AG04449 (cell line): ENCODE data around the gene PSMD11.

Source experiments
- CTCF ChIA-PET: fragments of 350-600 bp; formaldehyde crosslinking; extraction: SDS; loops from one replicate; lab custom pipeline; 2021; ENCODE audit warnings: antibody characterized with exemption; lab: Yijun Ruan, JAX
- POLR2A ChIA-PET: fragments of 400-600, 350-600 bp; formaldehyde crosslinking; extraction: SDS; loops from one replicate; lab custom pipeline; 2020; ENCODE audit warnings: antibody characterized with exemption, inconsistent platforms; lab: Yijun Ruan, JAX
- DNase-seq: peaks from one replicate; pipeline ENCODE4 v3.0.0-alpha.2; 2010; ENCODE audit warnings: low read depth, low spot score
- H3K4me3 ChIP-seq: 2 replicates; pipeline ENCODE4 v1.5.1; 2011; ENCODE audit warnings: low read depth, mild to moderate bottlenecking, control low read depth, low read length
- CTCF ChIP-seq: IDR thresholded peaks from one replicate; pipeline ENCODE4 v1.5.1; 2011; ENCODE audit warnings: mild to moderate bottlenecking, moderate library complexity, low read length, control low read depth, inconsistent platforms; ENCODE audit not compliant: insufficient read depth; ENCODE audit errors: missing control alignments

The PSMD11 gene

DNA sequence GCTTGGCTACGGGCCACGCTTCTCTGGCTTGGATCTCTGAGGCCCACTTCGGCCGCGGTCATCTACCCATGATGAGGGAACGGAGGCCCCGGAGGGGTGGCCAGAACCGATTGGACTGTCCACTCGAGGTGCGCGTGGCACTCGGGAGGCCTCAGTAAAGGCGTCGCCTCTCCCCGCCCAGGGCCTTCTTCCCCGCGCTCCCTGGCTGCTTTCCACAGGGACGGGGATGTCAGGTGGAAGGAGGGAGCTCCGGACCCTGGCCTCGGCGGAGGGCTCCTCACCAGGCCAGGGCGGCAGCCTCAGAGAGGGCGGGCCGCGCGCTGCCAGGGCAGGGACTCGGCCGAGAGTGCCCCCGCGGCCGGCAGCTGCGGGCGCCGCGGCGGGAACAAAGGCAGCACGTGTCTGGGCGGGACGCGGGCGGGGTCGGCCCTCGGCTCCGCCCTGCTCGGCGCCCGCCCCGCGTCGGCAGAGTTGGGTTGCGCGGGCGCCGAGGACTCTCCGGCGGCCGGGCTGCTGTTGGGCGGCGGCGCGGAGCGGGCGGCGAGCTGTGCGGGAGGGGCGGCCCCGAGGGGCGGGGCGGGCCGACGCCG is 41.9 kb downstream of the PSMD11 start:
- POLR2A ChIA-PET, result interaction anchor here (2.2 kb wide), 1 partner anchor 10 kb away, joined by 11 read pairs; no protein-coding TSS in a partner anchor
- CTCF ChIA-PET, result interaction anchor here (1.0 to 7.8 kb wide), 11 partner anchors 10 to 284 kb away, joined by 3 to 117 read pairs (median 5); partner anchors contain the start of gene PSMD11
- H3K4me3 ChIP-seq, result peak overlapping the region; percentile 62
- TF ChIP-seq CTCF, result no peak
- no peak for DNase-seq

DNA sequence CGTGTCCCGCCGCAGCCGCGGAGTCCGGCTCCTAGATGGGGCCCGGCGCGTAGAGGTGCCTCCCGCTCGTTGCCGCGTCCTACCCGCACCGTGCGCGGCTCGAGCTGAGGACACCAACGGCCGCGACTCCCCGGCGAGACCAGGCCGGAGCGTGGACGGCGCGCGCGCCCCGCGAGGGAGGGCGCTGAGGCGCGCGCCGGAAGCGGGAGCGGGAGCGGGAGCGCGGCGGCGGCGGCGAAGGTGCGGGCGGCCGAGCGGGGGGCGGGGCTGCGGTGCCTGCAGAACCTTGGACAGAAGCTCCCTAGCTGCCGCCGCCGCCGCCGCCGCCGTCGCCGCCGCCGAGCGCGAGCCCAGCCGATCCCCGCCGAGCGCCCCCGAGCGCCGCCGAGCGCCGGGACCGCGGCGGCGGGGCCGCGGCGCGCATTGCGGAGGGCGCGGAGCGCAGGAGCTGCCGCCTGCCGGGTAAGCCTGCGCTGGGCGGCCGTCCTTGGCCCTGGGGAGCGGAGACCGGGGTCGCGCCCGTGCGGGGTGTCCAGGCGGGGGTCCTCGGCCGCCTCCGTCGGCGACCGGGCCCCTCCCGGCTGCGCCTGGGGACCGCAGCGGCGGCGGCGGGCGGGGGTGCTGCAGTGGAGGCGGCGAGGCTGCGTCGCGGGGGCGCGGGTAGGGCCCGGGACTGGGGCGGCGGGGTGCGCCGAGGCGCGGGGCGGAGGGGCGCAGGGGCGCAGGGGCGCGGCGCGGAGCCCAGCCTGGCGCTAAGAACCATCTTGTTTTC is 42.6 kb downstream of the PSMD11 start, which contains the start of gene CDK5R1:
CDK5R1 (plus strand) TSS at position 293 of the 772 bp plus-strand sequence. CDS start 628 bp downstream, outside the sequence.
- peak within 1 kb of the TSS; percentile 62 for H3K4me3 ChIP-seq
- POLR2A ChIA-PET, result interaction anchor here (0.5 to 2.2 kb wide), 2 partner anchors 9 to 408 kb away, joined by 3 to 11 read pairs; no protein-coding TSS in a partner anchor
- no peak for DNase-seq
- no peak for TF ChIP-seq CTCF
- CTCF ChIA-PET, result interaction anchor here (0.8 to 7.8 kb wide), 14 partner anchors 8 to 284 kb away, joined by 3 to 117 read pairs (median 4); partner anchors contain the start of gene PSMD11

DNA sequence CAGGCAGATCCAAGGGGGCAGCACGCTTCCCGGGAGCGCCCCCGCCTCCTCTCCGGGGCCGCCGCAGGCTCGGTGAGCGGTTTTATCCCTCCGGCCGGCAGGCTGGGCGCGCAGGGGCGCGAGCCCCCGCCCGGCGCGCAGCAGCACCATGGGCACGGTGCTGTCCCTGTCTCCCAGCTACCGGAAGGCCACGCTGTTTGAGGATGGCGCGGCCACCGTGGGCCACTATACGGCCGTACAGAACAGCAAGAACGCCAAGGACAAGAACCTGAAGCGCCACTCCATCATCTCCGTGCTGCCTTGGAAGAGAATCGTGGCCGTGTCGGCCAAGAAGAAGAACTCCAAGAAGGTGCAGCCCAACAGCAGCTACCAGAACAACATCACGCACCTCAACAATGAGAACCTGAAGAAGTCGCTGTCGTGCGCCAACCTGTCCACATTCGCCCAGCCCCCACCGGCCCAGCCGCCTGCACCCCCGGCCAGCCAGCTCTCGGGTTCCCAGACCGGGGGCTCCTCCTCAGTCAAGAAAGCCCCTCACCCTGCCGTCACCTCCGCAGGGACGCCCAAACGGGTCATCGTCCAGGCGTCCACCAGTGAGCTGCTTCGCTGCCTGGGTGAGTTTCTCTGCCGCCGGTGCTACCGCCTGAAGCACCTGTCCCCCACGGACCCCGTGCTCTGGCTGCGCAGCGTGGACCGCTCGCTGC is 43.3 kb downstream of the PSMD11 start:
- no peak for DNase-seq
- POLR2A ChIA-PET, result interaction anchor here (0.5 to 2.2 kb wide), 2 partner anchors 9 to 407 kb away, joined by 3 to 11 read pairs; no protein-coding TSS in a partner anchor

GRCh38 chr17:32488177-32488542 is 43.9 kb downstream of the PSMD11 start:
- no peak for DNase-seq
- TF ChIP-seq CTCF, result no peak
- POLR2A ChIA-PET, result interaction anchor here (2.2 kb wide), 1 partner anchor 8 kb away, joined by 11 read pairs; no protein-coding TSS in a partner anchor
- CTCF ChIA-PET, result interaction anchor here (0.8 to 7.8 kb wide), 6 partner anchors 17 to 269 kb away, joined by 3 to 117 read pairs (median 6); partner anchors contain the start of gene PSMD11
- H3K4me3 ChIP-seq, result no peak overlapping the region; the same call in 1 of the 2 replicates

More for the DNA sequence above, 43.3 kb downstream of the PSMD11 start:
- H3K4me3 ChIP-seq, result peak overlapping the region; percentile 60
- CTCF ChIA-PET, result interaction anchor here (0.8 to 7.8 kb wide), 12 partner anchors 9 to 269 kb away, joined by 3 to 117 read pairs (median 4); partner anchors contain the start of gene PSMD11
- no peak for TF ChIP-seq CTCF

DNA sequence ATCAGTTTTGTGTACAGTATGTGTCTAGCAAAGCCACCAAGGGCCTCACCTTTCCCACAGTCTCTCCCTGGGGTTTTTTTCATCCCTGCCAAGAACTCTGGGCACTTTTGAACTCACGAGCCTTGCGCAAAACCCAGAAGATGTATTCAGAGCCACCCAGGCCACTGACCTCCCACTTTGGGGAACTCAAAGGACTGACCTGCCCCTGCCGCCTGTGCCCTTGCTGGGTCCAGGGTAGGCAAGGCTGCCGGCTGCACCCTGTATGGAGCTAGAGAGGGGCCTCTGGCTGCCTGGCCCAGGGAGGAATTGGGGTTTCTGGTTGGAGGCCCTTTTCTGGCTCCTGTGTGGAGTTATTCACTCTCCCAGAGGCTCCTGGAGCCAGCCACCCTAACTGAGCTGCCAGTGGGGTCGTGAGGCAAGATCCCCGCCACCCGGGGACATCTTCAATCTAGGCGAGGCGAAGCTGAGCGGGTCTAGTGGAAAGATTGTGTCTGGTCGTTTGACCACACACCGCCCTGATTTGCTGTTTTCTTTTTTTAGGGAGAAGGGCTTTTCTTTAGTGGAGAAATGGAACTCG is 44.4 kb downstream of the PSMD11 start:
- no peak overlapping the region for H3K4me3 ChIP-seq
- no peak for TF ChIP-seq CTCF
- DNase-seq, result no peak
- POLR2A ChIA-PET, result no interaction called here
- CTCF ChIA-PET, result interaction anchor here (1.6 to 7.8 kb wide), 4 partner anchors 25 to 268 kb away, joined by 4 to 117 read pairs (median 6); no protein-coding TSS in a partner anchor
